HG02938 (cell line): ENCODE data around the gene PCSK5.
"Not testable (repeated sequence)": the region's sequence is repeated elsewhere in the genome, so short reads cannot be mapped to it uniquely, and the experiment has no call there.

Experiments
- ATAC-seq: cut with Tn5 transposase; IDR thresholded peaks from one replicate; pipeline ENCODE4 v1.9.1; 2021; ENCODE audit warnings: mild to moderate bottlenecking, moderate library complexity; ENCODE audit not compliant: unreplicated experiment

The PCSK5 gene

GRCh38 chr9:75890472-75891276 lies at the start of gene PCSK5:
PCSK5 (plus strand) TSS chr9:75890673; CDS start chr9:75891182, 509 bp downstream.
- ATAC-seq: peak; percentile 89

DNA sequence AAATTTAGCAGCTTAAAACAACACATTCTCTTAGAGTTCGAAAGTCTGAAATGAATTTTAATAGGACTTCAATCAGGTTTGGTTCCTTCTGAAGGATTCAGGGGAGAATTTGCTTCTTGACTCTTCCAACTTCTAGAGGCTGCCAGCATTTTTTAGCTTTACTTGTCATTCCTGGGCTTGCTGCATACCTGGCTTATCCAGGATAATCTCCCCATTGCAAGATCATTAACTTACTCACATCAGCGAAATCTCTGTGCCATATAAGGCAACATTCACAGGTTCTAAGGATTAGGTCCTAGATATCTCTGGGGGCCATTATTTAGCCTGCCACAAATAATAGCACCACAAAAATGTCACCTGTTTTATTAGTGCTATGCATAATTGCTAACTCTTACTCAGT lies 46.2 kb upstream of the PCSK5 start:
- no peak for ATAC-seq

DNA sequence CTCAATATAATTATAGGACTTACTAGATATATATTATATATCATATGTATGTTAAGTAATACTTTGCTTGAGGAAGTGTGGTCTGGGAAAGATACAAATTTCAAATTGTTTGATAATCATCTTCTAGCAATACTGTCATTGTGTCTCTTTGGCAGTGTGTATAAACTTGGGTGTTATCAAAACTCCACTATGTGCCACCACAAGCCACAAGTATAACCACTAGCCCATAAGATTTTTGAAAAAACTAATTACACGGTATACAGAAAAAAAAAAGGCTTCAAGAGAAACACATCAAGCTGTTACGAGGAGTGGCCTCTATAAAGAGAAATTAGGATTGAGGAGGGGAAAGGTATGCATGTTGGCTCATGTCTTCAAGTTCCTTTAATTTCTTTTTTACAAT lies 44.7 kb upstream of the PCSK5 start:
- no peak for ATAC-seq

DNA sequence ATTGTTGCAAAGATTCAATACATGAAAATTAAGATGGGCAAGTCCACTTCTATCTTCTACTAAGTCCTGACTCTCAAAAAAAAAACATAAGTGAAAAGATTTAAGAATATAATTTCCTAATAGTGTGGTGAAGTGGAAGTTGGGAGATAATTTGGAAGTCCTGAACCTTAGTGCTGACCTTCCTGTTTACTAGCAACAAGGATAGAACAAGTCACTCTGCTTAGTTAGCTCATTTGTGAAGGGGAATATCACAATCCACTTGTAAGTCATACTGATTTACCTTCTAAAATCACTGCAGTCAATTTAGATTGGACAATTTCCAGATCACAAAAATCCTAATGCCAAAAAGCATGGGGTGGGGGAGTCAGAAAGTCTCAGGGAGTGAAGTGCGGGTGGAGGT lies 43.4 kb upstream of the PCSK5 start:
- no peak for ATAC-seq

DNA sequence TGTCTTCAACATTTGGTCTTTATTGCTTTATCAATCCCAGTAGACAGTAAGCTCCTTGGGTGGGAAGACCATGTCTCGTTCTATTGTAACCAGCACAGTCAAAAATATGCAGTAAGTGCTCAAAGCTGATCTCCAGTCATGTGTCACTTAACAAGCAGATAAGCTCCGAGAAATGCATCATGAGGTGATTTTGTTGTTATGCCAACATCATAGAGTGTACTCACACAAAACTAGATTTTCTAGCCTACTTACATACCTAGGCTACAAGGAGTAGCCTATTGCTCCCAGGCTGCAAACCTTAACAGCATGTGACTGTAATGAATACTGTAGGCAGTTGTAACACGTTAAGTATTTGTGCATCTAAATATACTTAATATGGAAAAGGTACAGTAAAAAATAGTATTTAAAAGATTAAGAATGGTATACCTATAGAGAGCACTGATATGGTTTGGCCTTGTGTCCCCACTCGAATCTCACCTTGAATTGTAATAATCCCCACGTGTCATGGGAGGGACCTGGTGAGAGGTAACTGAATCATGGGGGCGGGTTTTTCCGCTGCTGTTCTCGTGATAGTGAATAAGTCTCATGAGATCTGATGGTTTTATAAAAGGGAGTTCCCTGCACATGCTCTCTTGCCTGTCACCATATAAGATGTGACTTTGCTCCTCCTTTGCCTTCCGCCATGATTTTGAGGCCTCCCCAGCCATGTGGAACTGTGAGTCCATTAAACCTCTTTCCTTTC lies 39.8 kb upstream of the PCSK5 start:
- ATAC-seq: no peak

GRCh38 chr9:75851917-75852316 lies 38.6 kb upstream of the PCSK5 start:
- ATAC-seq: no peak

DNA sequence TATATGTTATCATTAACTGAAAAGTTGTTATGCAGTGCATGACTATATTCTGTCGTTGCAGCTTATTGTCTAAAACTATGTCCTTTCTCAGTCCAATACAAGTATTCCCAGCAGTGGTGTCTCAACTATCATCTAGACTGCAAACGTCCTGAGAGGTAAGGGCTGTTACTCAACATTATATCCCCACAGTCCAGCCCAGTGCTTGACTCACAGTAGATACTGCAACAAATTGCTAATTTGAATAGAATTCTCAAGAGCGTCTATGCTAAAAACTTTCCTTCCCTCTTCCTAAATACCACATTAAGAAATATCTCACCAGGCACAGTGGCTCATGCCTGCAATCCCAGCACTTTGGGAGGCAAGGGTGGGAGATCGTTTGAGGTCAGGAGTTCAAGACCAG lies 37.7 kb upstream of the PCSK5 start:
- ATAC-seq: no peak

GRCh38 chr9:75855509-75855908 lies 35.0 kb upstream of the PCSK5 start:
- no peak for ATAC-seq

GRCh38 chr9:75858497-75859092 lies 31.9 kb upstream of the PCSK5 start:
- no peak for ATAC-seq

GRCh38 chr9:75864266-75864665 lies 26.2 kb upstream of the PCSK5 start:
- no peak for ATAC-seq

DNA sequence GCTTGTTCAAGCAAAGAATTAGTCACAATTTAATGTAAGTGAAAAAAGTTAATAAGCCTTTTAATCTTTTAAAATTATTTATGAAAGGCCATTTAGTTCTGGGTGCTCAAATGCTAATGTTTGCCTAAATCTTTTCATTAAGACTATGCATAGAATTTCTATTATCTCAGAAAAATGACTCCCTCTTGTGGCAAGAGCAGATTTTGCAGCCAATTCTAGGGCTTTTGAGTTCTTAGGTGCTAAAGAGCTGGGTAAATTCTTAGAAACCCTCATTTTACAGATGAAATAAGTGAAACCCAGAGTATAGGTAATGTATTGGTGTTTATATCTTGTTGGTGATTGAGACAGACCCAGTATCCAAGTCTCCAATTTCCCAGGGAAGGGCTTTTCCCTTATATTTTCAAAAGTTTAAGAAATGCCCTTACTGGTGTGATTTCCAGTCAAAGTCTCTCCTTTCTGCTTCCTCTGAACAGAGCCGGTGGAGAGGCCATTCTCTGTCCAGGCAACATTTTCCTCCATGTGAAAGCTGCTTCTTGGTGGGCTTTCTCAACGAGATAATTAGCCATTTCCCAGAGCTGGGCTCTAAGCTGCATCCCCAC lies 24.1 kb upstream of the PCSK5 start:
- ATAC-seq: no peak

- ATAC-seq: not testable (repeated sequence)
Measured at GRCh38 chr9:75868526-75868925, 21.9 kb upstream of the PCSK5 start.

- no peak for ATAC-seq
Measured at GRCh38 chr9:75869236-75869635, 21.2 kb upstream of the PCSK5 start.

DNA sequence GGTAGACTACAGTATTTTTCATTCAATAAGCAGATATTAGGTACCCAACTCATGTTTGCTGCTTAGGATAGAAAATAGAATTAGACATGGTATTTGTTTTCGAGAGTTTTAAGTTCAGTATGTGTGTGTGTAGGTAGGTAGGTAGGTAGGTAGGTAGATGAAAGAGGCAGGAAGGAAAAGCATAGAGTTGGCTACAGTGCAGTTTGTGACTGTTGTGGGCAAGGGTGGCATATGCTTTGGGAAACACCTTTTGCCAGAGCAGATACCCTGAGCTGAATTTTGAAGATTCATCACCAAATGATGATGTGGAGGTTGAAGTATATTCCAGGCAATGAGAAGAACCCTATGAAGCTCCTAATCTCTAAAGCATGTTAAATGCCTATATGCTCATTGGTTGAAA lies 20.0 kb upstream of the PCSK5 start:
- ATAC-seq: no peak

DNA sequence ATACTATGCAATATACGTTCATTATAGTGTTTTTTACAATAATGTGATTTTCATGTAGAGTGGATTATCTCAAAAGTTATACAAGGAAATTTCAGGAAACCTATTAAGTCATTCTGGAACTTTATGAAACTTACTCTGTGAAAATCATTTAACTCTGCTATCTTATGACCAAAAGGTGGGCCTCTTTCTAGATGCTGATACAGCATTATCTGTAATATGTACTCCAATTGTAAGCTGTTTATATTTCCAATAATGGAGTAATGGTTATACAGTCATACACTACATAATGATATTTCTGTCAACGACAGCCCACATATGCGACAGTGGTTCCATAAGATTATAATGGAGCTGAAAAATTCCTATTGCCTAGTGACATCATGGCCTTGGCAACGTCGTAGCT lies 18.8 kb upstream of the PCSK5 start:
- ATAC-seq: no peak

DNA sequence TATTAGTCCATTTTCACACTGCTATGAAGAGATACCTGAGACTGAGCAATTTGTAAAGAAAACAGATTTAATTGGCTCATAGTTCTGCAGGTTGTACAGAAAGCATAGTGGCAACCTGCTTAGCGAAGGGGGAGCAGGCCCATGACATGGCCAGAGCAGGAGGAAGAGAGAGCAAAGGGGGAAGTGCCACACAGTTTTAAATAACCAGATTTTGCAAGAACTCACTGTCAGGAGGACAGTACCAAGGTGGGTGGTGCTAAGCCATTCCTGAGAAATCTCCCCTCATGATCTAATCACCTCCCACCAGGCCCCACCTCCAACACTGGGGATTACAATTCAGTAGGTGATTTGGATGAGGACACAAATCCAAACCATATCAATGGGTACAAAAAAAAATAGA lies 16.8 kb upstream of the PCSK5 start:
- no peak for ATAC-seq

- no peak for ATAC-seq
Measured at GRCh38 chr9:75876999-75877640, 13.4 kb upstream of the PCSK5 start.

- ATAC-seq: no peak
Measured at GRCh38 chr9:75878488-75878860, 12.0 kb upstream of the PCSK5 start.

DNA sequence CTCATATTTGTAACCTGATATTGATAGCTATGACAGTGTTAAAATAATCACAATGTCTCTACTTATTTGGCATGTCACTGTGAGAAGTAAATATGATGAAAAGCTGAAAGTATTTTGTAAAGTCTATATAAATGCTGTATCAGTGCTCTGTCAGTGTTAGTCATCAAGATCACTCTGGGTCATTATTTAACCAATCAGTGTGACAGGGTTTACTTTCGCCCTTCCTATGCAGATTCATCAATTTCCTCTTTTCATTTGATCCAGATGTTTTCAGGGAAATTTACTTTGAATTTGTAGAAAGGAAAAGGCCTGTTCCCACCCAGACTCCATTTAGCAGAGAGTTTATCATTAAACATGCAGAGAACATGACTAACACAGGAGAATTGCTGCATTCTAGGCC lies 9.9 kb upstream of the PCSK5 start:
- ATAC-seq: no peak

DNA sequence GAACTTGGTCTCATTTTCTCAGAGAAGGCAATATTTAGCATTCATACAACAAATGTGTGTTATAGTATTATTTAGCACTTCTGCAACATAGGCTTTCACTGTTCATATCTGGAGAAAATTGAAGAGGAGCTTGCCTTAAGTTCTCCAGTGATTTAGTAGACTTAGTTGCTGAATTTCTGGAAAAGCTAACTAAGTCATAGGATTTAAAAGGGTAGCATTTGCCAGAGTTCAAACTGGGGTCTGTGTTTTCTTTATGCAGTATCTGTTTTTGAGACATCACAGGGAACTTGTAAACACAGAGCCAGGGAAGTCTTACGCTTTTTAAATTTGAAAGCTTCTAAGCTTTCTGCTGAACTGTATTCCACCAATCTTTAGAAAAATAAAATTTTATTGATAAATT lies 8.7 kb upstream of the PCSK5 start:
- no peak for ATAC-seq

- ATAC-seq: no peak
Measured at GRCh38 chr9:75885652-75886051, 4.8 kb upstream of the PCSK5 start.
